Fibroblast of the aortic adventitia (primary cell): ENCODE data around the gene DVL1. TPM values are rescaled to one million over a fixed set of nuclear protein-coding genes. Genes with fewer than 3 reads are reported as not detected.

Experiments used
- DNase-seq: peaks from one replicate; pipeline ENCODE4 v3.0.0-alpha.2; 2010; ENCODE audit warnings: low read depth
- H3K4me3 ChIP-seq: 2 replicates; pipeline ENCODE4 v1.5.1; 2011; ENCODE audit warnings: low read depth, mild to moderate bottlenecking, control low read depth, low read length, moderate library complexity
- CTCF ChIP-seq: IDR thresholded peaks from 2 replicates; pipeline ENCODE4 v1.5.1; 2011; ENCODE audit warnings: mild to moderate bottlenecking, low read length, control low read depth, inconsistent platforms; ENCODE audit not compliant: insufficient read depth
- total RNA-seq: library from RNA; depleted of rRNA; stranded (reverse); fragments of >200 nt; gene quantifications from 2 replicates; pipeline ENCODE4 v1.2.3, GENCODE V29; 2012; ENCODE audit warnings: low replicate concordance

Gene DVL1
- total RNA-seq, 1 donor = 89.0 TPM

DNA sequence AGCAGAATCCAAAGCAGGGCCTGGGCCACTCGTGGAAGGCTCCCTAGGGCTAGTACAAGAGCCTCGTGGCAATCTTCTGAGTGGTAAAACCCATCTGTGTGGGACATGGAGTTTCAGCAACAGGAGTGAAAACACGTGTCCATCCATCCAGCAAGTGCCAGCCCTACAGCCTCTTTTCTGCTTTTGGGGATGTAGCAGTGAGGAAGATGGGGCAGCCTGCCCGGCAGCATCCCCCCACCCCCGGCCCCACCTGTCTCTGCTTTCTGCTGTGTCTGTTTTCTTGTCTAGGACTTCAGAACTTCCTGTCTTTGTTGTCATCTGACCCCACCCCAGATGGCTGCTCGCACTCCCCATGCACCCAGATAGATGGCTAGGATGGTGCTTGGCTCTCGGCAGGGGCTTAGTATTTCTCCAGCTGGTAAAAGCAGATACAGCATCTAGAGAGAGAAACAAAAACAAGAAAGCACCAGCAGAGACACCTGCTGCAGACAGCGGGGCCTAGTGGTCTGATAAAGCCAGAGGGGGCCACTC is 23.1 kb downstream of the DVL1 start:
- DNase-seq = no peak
- peak overlapping the region; percentile 84 for H3K4me3 ChIP-seq

GRCh38 chr1:1325288-1326074 is 23.7 kb downstream of the DVL1 start:
- TF ChIP-seq CTCF = no peak
- peak overlapping the region; percentile 84 for H3K4me3 ChIP-seq
- no peak for DNase-seq

More for the DNA sequence above, 23.1 kb downstream of the DVL1 start:
- TF ChIP-seq CTCF = no peak

DNA sequence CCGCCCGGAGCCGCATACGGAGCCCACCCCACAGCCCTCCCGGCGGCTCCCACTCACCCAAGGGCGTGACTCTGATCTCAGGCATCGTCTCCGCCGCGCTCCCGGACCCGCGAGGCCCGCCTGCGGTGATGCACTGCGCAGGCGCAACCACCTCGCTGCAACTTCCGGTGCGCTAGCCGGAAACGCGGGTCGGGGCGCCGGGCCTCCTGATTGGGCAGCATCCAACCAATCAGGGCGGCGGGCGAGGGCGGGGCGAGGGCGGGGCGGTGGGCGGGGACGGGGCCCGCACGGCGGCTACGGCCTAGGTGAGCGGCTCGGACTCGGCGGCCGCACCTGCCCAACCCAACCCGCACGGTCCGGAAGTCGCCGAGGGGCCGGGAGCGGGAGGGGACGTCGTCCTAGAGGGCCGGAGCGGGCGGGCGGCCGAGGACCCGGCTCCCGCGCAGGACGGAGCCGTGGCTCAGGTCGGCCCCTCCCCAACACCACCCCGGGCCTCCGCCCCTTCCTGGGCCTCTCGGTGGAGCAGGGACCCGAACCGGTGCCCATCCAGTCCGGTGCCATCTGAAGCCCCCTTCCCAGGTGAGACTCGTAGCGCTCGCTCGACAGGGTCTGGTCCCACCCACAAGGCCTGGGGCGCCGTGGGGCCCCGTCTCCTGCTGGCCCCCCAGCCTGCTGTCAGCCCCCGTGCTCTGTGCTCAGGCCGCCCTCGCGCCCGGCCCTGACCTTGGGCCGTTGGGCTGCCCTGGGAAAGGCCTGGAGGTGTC is 24.5 kb downstream of the DVL1 start, which contains the start of the genes CPTP and INTS11:
TSS of gene CPTP (plus strand) at position 279 of the 764 bp plus-strand sequence. CDS start 2,109 bp downstream, outside the sequence.
TSS of gene INTS11 (minus strand) at position 137 of the 764 bp plus-strand sequence. CDS start at position 85, 52 bp downstream.
- no peak for TF ChIP-seq CTCF
- H3K4me3 ChIP-seq = peak within 1 kb of the TSS; percentile 84
- peak; percentile 88 for DNase-seq

GRCh38 chr1:1324084-1324523 is 25.1 kb downstream of the DVL1 start:
- no peak for TF ChIP-seq CTCF
- peak overlapping the region; percentile 83 for H3K4me3 ChIP-seq
- DNase-seq = no peak

DNA sequence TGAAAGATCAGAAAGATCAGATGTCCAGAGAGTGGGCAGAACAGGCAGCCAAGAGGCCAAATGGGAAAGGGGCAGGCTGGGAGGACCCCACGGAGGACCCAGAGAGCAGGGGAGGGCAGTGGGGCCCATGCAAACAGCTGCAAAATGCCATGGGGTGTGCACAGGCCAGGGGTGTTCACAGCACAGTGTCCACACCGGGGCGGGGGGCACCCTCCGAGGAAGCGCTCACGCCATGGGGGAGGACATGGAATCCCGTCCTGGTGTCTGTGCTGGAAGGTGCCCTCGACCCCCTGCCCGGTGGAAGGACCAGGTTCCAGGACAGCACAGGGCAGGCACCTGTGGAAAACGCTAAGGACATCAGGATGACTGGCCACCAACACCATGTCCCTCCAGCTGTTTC is 26.3 kb downstream of the DVL1 start:
- H3K4me3 ChIP-seq = peak overlapping the region; percentile 13
- no peak for DNase-seq
- no peak for TF ChIP-seq CTCF

DNA sequence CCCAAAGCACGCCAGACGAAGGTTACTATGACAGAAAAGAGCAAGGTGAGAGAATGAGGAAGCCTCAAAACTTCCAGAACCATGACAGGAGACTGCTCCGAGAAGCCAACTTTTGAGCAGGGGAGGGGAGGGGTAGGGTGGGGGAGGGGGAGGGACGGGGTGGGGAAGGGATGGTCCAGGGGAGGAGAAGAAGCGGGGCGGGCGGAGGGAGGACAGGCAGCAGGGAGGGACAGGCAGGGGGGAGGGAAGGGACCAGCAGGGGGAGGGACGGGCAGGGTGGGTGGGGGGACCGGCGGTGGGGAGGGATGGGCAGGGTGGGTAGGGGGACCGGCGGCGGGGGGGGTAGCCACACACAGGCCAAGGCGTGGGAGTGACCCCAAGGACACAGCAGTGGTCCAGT is 26.8 kb downstream of the DVL1 start:
- DNase-seq = no peak
- no peak for TF ChIP-seq CTCF
- no peak overlapping the region for H3K4me3 ChIP-seq
